ENCODE results near the gene CDH24. TPM values are rescaled to one million over a fixed set of nuclear protein-coding genes. Genes with fewer than 3 reads are reported as not detected.
A peak's percentile ranks its signal among the peaks of the same experiment; 100 is the strongest.

CDH24 gene
- total and polyA plus RNA-seq, 9 of the 15 experiments (the other 6 are each of a cell fraction or from before 2014, with no cell fraction given) = 0.04 to 16.2 (median 4.9) TPM

DNA sequence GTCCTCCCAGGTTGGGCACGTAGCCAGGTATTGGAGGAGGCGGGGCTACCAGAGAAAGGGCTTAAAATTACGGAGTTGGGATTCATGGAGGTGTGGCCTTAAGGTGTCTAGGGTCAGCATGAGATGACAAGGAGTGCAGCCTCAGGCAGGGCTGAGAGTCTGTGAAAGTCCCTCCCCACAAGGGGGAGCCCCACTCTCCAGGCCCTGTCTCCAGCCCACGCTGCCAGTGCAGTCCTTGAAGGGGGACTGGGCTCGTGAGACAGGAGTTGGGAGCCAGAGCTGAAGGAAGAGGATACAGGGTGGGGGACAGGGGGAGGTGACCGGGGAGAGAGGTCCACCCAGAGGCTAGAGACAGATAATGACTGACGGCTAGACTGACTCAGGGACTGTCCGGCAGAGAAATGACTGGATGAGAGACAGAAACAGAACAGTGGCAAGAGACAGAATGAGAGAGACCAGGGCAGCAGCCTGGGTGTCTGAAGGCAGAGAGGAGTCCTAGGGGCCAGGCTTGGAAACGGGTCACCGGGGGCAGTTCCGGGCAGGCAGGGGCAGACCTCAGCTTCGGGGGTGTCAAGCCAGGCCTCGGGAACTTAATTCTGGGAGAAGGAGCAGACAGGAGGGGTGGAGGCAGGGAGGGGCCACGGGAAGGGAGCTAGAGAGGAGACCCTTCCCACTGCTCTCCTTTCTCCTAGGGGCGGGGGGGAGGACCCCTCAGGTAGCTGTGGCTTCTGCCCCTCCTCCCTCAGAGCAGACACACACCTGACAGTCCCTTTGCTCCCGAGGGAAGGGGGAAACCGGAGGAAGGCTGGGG is 970 bp downstream of the CDH24 start (continued):
- peak; percentile 80; the same call in 1 of the 2 replicates for TF ChIP-seq TARDBP (IDR thresholded peaks at IDR 0.05)
- no peak for TF ChIP-seq FIP1L1 (IDR thresholded peaks at IDR 0.05; ENCODE audit: low read depth, low read length, poor library complexity, severe bottlenecking)
- TF ChIP-seq, protein P1, sequence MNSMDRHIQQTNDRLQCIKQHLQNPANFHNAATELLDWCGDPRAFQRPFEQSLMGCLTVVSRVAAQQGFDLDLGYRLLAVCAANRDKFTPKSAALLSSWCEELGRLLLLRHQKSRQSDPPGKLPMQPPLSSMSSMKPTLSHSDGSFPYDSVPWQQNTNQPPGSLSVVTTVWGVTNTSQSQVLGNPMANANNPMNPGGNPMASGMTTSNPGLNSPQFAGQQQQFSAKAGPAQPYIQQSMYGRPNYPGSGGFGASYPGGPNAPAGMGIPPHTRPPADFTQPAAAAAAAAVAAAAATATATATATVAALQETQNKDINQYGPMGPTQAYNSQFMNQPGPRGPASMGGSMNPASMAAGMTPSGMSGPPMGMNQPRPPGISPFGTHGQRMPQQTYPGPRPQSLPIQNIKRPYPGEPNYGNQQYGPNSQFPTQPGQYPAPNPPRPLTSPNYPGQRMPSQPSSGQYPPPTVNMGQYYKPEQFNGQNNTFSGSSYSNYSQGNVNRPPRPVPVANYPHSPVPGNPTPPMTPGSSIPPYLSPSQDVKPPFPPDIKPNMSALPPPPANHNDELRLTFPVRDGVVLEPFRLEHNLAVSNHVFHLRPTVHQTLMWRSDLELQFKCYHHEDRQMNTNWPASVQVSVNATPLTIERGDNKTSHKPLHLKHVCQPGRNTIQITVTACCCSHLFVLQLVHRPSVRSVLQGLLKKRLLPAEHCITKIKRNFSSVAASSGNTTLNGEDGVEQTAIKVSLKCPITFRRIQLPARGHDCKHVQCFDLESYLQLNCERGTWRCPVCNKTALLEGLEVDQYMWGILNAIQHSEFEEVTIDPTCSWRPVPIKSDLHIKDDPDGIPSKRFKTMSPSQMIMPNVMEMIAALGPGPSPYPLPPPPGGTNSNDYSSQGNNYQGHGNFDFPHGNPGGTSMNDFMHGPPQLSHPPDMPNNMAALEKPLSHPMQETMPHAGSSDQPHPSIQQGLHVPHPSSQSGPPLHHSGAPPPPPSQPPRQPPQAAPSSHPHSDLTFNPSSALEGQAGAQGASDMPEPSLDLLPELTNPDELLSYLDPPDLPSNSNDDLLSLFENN (IDR thresholded peaks at IDR 0.05; ENCODE audit: low read depth in 2 of 2, low read length in 2 of 2) = no peak
- TF ChIP-seq ZKSCAN3 (CRISPR knock-in tag; IDR thresholded peaks at IDR 0.05) = no peak
- no peak for TF ChIP-seq ZNF76 (CRISPR knock-in tag; IDR thresholded peaks at IDR 0.05; ENCODE audit: borderline replicate concordance)
- peak; percentile 52 for TF ChIP-seq DPF2 (IDR thresholded peaks at IDR 0.05)
- no peak for TF ChIP-seq ZNF75A (CRISPR knock-in tag; IDR thresholded peaks at IDR 0.05)
- TF ChIP-seq, protein P2, sequence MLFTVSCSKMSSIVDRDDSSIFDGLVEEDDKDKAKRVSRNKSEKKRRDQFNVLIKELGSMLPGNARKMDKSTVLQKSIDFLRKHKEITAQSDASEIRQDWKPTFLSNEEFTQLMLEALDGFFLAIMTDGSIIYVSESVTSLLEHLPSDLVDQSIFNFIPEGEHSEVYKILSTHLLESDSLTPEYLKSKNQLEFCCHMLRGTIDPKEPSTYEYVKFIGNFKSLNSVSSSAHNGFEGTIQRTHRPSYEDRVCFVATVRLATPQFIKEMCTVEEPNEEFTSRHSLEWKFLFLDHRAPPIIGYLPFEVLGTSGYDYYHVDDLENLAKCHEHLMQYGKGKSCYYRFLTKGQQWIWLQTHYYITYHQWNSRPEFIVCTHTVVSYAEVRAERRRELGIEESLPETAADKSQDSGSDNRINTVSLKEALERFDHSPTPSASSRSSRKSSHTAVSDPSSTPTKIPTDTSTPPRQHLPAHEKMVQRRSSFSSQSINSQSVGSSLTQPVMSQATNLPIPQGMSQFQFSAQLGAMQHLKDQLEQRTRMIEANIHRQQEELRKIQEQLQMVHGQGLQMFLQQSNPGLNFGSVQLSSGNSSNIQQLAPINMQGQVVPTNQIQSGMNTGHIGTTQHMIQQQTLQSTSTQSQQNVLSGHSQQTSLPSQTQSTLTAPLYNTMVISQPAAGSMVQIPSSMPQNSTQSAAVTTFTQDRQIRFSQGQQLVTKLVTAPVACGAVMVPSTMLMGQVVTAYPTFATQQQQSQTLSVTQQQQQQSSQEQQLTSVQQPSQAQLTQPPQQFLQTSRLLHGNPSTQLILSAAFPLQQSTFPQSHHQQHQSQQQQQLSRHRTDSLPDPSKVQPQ (CRISPR knock-in tag; IDR thresholded peaks at IDR 0.05; ENCODE audit: borderline replicate concordance) = no peak
- no peak for TF ChIP-seq KAT2B (IDR thresholded peaks at IDR 0.05; ENCODE audit: low read depth, low read length)
- TF ChIP-seq, protein P3, sequence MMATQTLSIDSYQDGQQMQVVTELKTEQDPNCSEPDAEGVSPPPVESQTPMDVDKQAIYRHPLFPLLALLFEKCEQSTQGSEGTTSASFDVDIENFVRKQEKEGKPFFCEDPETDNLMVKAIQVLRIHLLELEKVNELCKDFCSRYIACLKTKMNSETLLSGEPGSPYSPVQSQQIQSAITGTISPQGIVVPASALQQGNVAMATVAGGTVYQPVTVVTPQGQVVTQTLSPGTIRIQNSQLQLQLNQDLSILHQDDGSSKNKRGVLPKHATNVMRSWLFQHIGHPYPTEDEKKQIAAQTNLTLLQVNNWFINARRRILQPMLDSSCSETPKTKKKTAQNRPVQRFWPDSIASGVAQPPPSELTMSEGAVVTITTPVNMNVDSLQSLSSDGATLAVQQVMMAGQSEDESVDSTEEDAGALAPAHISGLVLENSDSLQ (IDR thresholded peaks at IDR 0.05) = peak; percentile 92
- TF ChIP-seq, protein P4, sequence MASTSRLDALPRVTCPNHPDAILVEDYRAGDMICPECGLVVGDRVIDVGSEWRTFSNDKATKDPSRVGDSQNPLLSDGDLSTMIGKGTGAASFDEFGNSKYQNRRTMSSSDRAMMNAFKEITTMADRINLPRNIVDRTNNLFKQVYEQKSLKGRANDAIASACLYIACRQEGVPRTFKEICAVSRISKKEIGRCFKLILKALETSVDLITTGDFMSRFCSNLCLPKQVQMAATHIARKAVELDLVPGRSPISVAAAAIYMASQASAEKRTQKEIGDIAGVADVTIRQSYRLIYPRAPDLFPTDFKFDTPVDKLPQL (IDR thresholded peaks at IDR 0.05; ENCODE audit: extremely low read depth, insufficient read length) = no peak
- peak; percentile 83 for TF ChIP-seq SMC3 (conservative IDR thresholded peaks at IDR 0.05; ENCODE audit: insufficient read depth, low read depth, low read length)
- TF ChIP-seq SP1 (CRISPR knock-in tag; IDR thresholded peaks at IDR 0.05) = no peak
- peak; percentile 46; the same call in 1 of the 2 replicates for TF ChIP-seq SMARCE1 (IDR thresholded peaks at IDR 0.05)
- TF ChIP-seq, protein P5, sequence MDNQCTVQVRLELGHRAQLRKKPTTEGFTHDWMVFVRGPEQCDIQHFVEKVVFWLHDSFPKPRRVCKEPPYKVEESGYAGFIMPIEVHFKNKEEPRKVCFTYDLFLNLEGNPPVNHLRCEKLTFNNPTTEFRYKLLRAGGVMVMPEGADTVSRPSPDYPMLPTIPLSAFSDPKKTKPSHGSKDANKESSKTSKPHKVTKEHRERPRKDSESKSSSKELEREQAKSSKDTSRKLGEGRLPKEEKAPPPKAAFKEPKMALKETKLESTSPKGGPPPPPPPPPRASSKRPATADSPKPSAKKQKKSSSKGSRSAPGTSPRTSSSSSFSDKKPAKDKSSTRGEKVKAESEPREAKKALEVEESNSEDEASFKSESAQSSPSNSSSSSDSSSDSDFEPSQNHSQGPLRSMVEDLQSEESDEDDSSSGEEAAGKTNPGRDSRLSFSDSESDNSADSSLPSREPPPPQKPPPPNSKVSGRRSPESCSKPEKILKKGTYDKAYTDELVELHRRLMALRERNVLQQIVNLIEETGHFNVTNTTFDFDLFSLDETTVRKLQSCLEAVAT (IDR thresholded peaks at IDR 0.05) = peak in 1 of 2 experiments; percentile 32; a peak in 1 of 4 replicates
- TF ChIP-seq TBP (optimal IDR thresholded peaks at IDR 0.05; ENCODE audit: low read depth, low read length) = peak; percentile 41
